GM18499 (cell line): ENCODE data around the gene TANC1.

Source experiments
- ATAC-seq: cut with Tn5 transposase; IDR thresholded peaks from one replicate; pipeline ENCODE4 v1.9.1; 2021; ENCODE audit warnings: moderate number of reproducible peaks; ENCODE audit not compliant: insufficient read depth, unreplicated experiment

TANC1 gene

GRCh38 chr2:158968396-158969161, at the start of gene TANC1:
TANC1 (plus strand) TSS chr2:158968640; CDS start chr2:159065911, 97,271 bp downstream.
- ATAC-seq: peak; percentile 61

GRCh38 chr2:158921599-158922408, 46.6 kb upstream of the TANC1 start:
- ATAC-seq: no peak

DNA sequence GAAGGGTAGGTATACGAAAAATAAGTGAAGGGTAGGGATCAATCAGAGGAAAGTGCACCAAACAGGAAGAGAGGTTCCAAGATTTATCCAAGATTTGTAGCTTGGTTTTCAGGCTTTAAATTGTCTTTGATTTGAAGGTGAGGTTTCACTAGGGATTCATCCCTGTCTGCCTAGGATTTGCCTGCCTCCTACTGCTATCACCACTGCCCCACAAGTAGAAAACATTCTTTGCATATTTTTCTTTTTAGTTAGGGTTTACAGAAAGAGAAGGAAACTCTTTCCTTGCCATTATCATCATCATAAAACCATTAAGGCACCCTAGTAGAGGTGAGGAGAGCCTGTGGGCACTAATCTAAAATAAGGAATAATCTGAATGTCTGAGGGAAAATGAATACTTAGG, 45.8 kb upstream of the TANC1 start:
- no peak for ATAC-seq

- no peak for ATAC-seq
These were observed 45.3 kb upstream of the TANC1 start for GRCh38 chr2:158923180-158923594.

DNA sequence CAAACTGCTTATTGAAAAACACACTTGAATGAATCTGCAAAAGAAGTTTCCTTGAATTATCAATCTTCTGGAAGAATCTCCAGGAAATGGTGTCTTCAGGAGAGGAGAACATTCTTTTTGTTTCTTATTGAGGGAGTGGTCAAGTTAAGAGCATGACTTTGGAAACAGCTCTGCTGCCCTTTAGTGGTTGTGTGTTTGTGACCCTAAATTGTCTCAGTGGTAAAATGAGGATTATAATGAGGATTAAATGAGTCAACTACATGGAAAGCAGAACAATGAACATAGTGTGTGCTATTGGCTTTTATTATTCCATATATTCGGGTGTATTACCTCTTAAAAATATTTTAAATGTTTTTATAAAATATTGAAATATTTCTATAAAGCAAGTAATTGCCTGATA, 44.8 kb upstream of the TANC1 start:
- no peak for ATAC-seq

DNA sequence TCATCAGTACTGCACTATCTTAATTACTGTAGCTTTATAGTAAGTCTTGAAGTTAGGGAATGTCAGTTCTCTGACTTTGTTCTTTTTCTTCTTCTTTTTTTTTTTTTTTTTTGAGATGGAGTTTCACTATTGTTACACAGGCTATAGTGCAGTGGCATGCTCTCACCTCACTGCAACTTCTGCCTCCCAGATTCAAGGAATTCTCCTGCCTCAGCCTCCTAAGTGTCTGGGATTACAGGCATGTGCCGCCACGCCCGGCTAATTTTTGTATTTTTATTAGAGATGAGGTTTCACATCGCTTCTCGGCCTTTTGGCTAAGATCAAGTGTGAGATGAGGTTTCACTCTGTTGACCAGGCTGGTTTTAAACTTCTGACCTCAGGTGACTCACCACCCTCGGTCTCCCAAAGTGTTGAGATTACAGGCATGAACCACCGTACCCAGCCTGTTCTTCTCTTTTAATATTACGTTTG, 41.9 kb upstream of the TANC1 start:
- ATAC-seq: no peak

DNA sequence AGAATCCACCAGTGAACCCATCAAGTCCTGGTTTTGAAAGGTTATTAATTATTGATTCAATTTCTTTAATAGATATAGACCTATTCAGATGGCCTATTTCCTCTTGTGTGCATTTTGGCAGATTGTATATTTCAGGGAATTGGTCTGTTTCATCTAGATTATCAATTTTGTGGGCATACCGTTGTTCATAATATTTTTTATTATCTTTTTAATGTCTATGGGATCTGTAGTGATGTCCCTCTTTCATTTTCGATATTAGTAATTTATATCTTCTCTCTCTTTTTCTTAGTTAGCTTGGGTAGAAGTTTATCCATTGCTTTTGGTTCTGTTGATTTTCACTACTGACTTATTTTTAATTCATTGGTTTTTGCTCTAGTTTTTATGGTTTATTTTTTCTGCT, 39.9 kb upstream of the TANC1 start:
- ATAC-seq: no peak

- no peak for ATAC-seq
These were observed 39.5 kb upstream of the TANC1 start for GRCh38 chr2:158928965-158929364.

- ATAC-seq: no peak
These were observed 36.9 kb upstream of the TANC1 start for GRCh38 chr2:158931572-158931971.

GRCh38 chr2:158932131-158932645, 36.3 kb upstream of the TANC1 start:
- ATAC-seq: no peak

DNA sequence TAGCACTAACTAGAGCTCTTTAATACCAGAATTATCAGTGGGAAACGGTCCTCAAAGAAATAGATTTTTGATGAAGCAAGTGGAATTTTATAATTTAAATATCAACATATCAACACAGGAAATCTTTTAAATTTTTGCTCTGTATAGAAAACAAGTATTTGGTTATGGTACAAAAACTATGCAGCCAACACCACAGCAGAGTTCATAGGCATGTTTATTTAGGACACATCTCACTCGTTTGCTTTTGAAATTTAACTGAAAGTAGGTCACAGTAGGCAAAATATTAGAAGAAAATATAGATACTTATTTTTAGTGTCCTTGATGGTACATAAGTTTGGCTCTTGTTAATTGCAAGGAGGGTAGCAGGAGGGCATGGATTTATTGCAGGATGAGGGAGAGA, 34.3 kb upstream of the TANC1 start:
- no peak for ATAC-seq

DNA sequence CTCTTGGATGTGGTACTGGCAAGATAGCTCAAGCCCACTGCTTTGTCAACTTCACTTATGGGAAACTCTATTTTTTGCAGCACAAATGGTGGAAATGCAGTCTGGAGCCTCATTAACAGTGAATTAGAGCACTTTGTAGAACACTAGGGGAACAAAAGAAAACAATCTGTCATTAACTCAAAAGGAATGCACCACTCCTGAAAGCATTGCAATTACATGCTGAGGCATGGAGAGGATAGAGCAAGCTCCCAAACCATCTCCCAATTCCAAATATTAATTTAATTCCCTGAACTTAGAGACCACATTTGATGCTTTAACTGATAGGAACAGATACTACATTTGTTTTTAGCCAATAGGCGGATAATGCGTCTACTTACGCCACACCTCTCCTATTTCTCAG, 32.8 kb upstream of the TANC1 start:
- no peak for ATAC-seq

DNA sequence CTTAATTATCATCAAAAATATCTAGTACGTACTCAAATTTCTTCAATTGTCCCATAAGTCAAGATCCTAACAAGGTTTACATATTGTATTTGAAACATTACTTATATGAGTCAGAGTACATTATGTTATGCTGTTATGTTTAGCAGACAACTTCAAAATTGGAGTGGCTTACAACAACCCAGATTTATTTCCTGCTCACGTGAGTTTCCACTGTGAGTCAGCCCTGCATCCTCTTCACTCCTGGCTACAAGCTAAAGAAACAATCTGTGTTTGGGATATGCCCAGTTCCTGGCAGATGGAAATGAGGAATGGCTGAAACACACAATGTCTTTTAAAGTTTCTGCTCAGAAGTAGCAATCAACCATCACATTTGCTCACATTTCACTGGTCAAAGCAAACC, 31.5 kb upstream of the TANC1 start:
- ATAC-seq: no peak

GRCh38 chr2:158940356-158940755, 28.1 kb upstream of the TANC1 start:
- no peak for ATAC-seq

DNA sequence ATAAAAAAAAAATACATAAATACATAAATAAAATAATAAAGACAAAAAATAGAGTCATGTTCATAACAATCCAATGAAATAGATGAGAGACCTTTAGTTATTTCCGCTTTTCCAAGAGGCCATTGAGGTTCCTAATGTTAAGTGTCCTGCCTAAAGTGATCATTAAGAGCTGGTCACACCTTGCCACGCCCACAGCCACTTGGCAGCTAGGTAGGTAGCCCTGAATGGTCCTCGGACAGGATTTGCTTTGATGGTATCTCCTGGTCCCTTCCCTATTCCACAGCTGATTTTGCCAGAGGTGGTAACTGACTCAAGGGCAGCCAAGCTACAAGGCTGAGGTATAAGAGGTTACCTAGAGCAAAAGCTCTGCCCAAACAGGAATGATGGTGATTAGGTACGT, 24.5 kb upstream of the TANC1 start:
- no peak for ATAC-seq

- ATAC-seq: no peak
These were observed 19.3 kb upstream of the TANC1 start for GRCh38 chr2:158948964-158949699.

DNA sequence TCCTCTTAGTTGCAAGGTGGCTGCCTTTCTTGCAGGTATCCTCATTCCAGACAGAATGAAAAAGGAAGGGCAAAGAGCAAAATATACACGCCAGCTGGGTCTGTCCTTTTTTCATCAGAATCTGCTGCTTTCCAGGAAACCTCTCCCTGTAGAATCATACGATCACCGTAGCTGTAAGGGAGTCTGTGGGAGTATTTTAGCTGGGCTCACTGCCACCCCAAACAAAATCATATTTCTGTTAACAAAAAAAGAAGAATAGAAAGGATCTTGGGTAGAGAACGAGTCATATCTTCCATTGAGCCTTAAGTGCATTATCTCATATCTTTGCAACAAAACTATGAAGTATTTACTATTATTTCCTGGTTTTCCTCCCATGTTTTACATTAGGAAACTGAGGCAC, 15.0 kb upstream of the TANC1 start:
- ATAC-seq: no peak

DNA sequence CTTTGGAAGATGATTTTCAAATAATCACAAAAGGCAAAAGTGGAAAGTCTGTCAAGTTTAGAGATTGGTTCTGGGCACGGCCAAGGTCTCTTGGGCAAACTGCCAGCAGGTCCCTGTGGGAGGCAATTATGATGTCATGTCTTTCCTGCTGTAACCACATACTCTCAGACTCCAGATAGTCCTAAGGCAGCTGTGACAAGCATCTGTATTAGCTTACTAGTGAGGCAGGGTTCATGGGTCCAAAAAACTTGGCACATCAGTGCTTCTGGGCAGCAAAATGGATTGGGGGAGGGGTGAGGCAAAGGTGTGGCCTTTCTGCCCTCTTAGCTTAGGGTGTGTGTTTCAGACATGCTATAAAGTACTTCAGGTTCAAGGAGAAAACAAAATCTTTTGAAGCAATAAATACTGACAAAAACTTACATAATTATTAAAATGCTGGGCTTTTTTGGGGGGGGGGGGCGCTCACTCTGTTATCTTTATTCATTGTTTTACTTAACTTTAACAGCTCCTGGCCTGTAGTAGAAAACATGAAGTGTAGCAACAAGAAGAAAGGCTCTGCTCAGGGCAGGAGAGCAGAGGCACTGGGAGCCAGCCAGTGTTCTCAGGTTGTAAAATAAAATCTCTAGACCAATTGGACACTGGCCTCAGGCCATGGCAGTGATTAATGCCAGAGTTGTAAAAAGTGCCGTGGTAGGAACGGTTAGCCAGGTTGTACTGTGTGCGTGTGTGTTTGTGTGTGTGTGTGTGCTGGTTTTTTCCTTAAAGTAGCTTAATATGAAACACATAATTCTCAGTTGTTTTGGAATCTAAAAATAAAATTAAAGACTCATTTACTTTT, 14.3 kb upstream of the TANC1 start:
- no peak for ATAC-seq

- ATAC-seq: no peak
These were observed 12.5 kb upstream of the TANC1 start for GRCh38 chr2:158955842-158956365.

GRCh38 chr2:158958365-158958764, 10.1 kb upstream of the TANC1 start:
- ATAC-seq: no peak
